ENCODE measurements around the gene ITGB8. TPM values are rescaled to one million over a fixed set of nuclear protein-coding genes. Genes with fewer than 3 reads are reported as not detected.

Gene ITGB8
- total and polyA plus RNA-seq, 4 experiments from 2014 or later = 0.11 to 0.12 TPM; not detected in 2

- Mint-ChIP-seq H3K27ac (no peak overlapping the region), H3K36me3 (no peaks in the 10 kb centered on the region), H3K27me3 (peaks cover 0 to 1% of the 10 kb centered on the region in 2 donors), H3K9me3 (peaks cover 0 to 8% (median 2%) of the 10 kb centered on the region in 8 donors), H3K4me3 (no peak overlapping the region), H3K4me1 (no peaks in the 10 kb centered on the region)
- Histone ChIP-seq H3K4me1 (ENCODE audit: insufficient read depth, low read length) (no peaks in the 10 kb centered on the region), H3K9me3 (ENCODE audit: control insufficient read depth in 1 of 2, low read length in 2 of 2) (no peaks in the 10 kb centered on the region), H3K27ac (ENCODE audit: low read depth, low read length) (no peak overlapping the region), H3K4me3 (ENCODE audit: low read length in 2 of 2) (no peak overlapping the region), H3K36me3 (ENCODE audit: insufficient read depth, low read length) (no peaks in the 10 kb centered on the region), H3K27me3 (ENCODE audit: insufficient read depth, low read length) (no peaks in the 10 kb centered on the region)
- CTCF ChIA-PET (ENCODE audit: partially characterized antibody) = interaction anchor here (1.0 kb wide), 1 partner anchor 26 kb away, joined by 3 read pairs; no protein-coding TSS in a partner anchor
- POLR2A ChIA-PET (ENCODE audit: partially characterized antibody) = no interaction called here
- DNase-seq = no peak
- intact Hi-C loops (cut with micrococcal nuclease) = no loop called here
Observed at GRCh38 chr7:20290505-20291111, 40.1 kb upstream of the ITGB8 start.

- Mint-ChIP-seq H3K27ac (no peak overlapping the region), H3K36me3 (no peaks in the 10 kb centered on the region), H3K27me3 (peaks cover 0 to 1% of the 10 kb centered on the region in 2 donors), H3K4me1 (no peaks in the 10 kb centered on the region), H3K4me3 (no peak overlapping the region), H3K9me3 (peaks cover 0 to 8% (median under 1%) of the 10 kb centered on the region in 8 donors)
- Histone ChIP-seq H3K4me3 (ENCODE audit: low read length in 2 of 2) (no peak overlapping the region), H3K27ac (ENCODE audit: low read depth, low read length) (no peak overlapping the region), H3K36me3 (ENCODE audit: insufficient read depth, low read length) (no peaks in the 10 kb centered on the region), H3K4me1 (ENCODE audit: insufficient read depth, low read length) (no peaks in the 10 kb centered on the region), H3K27me3 (ENCODE audit: insufficient read depth, low read length) (no peaks in the 10 kb centered on the region), H3K9me3 (ENCODE audit: control insufficient read depth in 1 of 2, low read length in 2 of 2) (no peaks in the 10 kb centered on the region)
- intact Hi-C loops (cut with micrococcal nuclease) = no loop called here
- ChIA-PET CTCF (ENCODE audit: partially characterized antibody) (no interaction called here), POLR2A (ENCODE audit: partially characterized antibody) (no interaction called here)
- DNase-seq = no peak
Observed at GRCh38 chr7:20293336-20293735, 37.4 kb upstream of the ITGB8 start.

GRCh38 chr7:20296444-20296843 lies 34.3 kb upstream of the ITGB8 start:
- peaks cover 0 to 1% of the 10 kb centered on the region in 2 donors for H3K27me3 Mint-ChIP-seq
- H3K27ac Mint-ChIP-seq = no peak overlapping the region
- no peaks in the 10 kb centered on the region for H3K4me1 ChIP-seq (ENCODE audit: insufficient read depth, low read length)
- H3K4me3 ChIP-seq (ENCODE audit: low read length in 2 of 2) = no peak overlapping the region
- peaks cover 0 to 5% (median under 1%) of the 10 kb centered on the region in 8 donors for H3K9me3 Mint-ChIP-seq
- ChIA-PET POLR2A (ENCODE audit: partially characterized antibody) (no interaction called here), CTCF (ENCODE audit: partially characterized antibody) (no interaction called here)
- H3K9me3 ChIP-seq (ENCODE audit: control insufficient read depth in 1 of 2, low read length in 2 of 2) = no peaks in the 10 kb centered on the region
- H3K36me3 ChIP-seq (ENCODE audit: insufficient read depth, low read length) = no peaks in the 10 kb centered on the region
- peaks cover 0 to 1% (median 0%) of the 10 kb centered on the region in 4 donors for H3K4me1 Mint-ChIP-seq
- no peak overlapping the region for H3K27ac ChIP-seq (ENCODE audit: low read depth, low read length)
- no peak for DNase-seq
- H3K27me3 ChIP-seq (ENCODE audit: insufficient read depth, low read length) = no peaks in the 10 kb centered on the region
- H3K4me3 Mint-ChIP-seq = no peak overlapping the region
- H3K36me3 Mint-ChIP-seq = no peaks in the 10 kb centered on the region
- intact Hi-C loops (cut with micrococcal nuclease) = no loop called here

- Histone ChIP-seq H3K9me3 (ENCODE audit: control insufficient read depth in 1 of 2, low read length in 2 of 2) (no peaks in the 10 kb centered on the region), H3K27ac (ENCODE audit: low read depth, low read length) (no peak overlapping the region), H3K27me3 (ENCODE audit: insufficient read depth, low read length) (no peaks in the 10 kb centered on the region), H3K4me1 (ENCODE audit: insufficient read depth, low read length) (no peaks in the 10 kb centered on the region), H3K4me3 (ENCODE audit: low read length in 2 of 2) (no peak overlapping the region), H3K36me3 (ENCODE audit: insufficient read depth, low read length) (no peaks in the 10 kb centered on the region)
- H3K4me3 Mint-ChIP-seq = no peak overlapping the region
- CTCF ChIA-PET (ENCODE audit: partially characterized antibody) = no interaction called here
- POLR2A ChIA-PET (ENCODE audit: partially characterized antibody) = no interaction called here
- no peaks in the 10 kb centered on the region for H3K36me3 Mint-ChIP-seq
- peaks cover 0 to 1% of the 10 kb centered on the region in 2 donors for H3K27me3 Mint-ChIP-seq
- peaks cover 0 to 1% (median 0%) of the 10 kb centered on the region in 4 donors for H3K4me1 Mint-ChIP-seq
- peaks cover 0 to 4% (median under 1%) of the 10 kb centered on the region in 8 donors for H3K9me3 Mint-ChIP-seq
- no peak overlapping the region for H3K27ac Mint-ChIP-seq
- no peak for DNase-seq
- intact Hi-C loops (cut with micrococcal nuclease) = no loop called here
Observed at GRCh38 chr7:20296901-20297300, 33.8 kb upstream of the ITGB8 start.

GRCh38 chr7:20298486-20298901 lies 32.2 kb upstream of the ITGB8 start:
- Mint-ChIP-seq H3K9me3 (peaks cover 0 to 4% (median 0%) of the 10 kb centered on the region in 8 donors), H3K27ac (no peak overlapping the region), H3K36me3 (no peaks in the 10 kb centered on the region), H3K4me3 (no peak overlapping the region), H3K4me1 (peaks cover 0 to 1% (median 0%) of the 10 kb centered on the region in 4 donors), H3K27me3 (peaks cover 0 to 1% of the 10 kb centered on the region in 2 donors)
- no peaks in the 10 kb centered on the region for H3K36me3 ChIP-seq (ENCODE audit: insufficient read depth, low read length)
- no peaks in the 10 kb centered on the region for H3K4me1 ChIP-seq (ENCODE audit: insufficient read depth, low read length)
- H3K9me3 ChIP-seq (ENCODE audit: control insufficient read depth in 1 of 2, low read length in 2 of 2) = no peaks in the 10 kb centered on the region
- CTCF ChIA-PET (ENCODE audit: partially characterized antibody) = no interaction called here
- no peak overlapping the region for H3K4me3 ChIP-seq (ENCODE audit: low read length in 2 of 2)
- POLR2A ChIA-PET (ENCODE audit: partially characterized antibody) = no interaction called here
- no peak for DNase-seq
- H3K27ac ChIP-seq (ENCODE audit: low read depth, low read length) = no peak overlapping the region
- no peaks in the 10 kb centered on the region for H3K27me3 ChIP-seq (ENCODE audit: insufficient read depth, low read length)
- intact Hi-C loops (cut with micrococcal nuclease) = no loop called here

GRCh38 chr7:20299145-20299544 lies 31.6 kb upstream of the ITGB8 start:
- Histone ChIP-seq H3K27ac (ENCODE audit: low read depth, low read length) (no peak overlapping the region), H3K4me3 (ENCODE audit: low read length in 2 of 2) (no peak overlapping the region), H3K4me1 (ENCODE audit: insufficient read depth, low read length) (no peaks in the 10 kb centered on the region), H3K27me3 (ENCODE audit: insufficient read depth, low read length) (no peaks in the 10 kb centered on the region), H3K36me3 (ENCODE audit: insufficient read depth, low read length) (no peaks in the 10 kb centered on the region), H3K9me3 (ENCODE audit: control insufficient read depth in 1 of 2, low read length in 2 of 2) (no peaks in the 10 kb centered on the region)
- intact Hi-C loops (cut with micrococcal nuclease) = no loop called here
- ChIA-PET CTCF (ENCODE audit: partially characterized antibody) (no interaction called here), POLR2A (ENCODE audit: partially characterized antibody) (no interaction called here)
- no peak for DNase-seq
- peaks cover 0 to 4% (median 0%) of the 10 kb centered on the region in 8 donors for H3K9me3 Mint-ChIP-seq
- no peak overlapping the region for H3K27ac Mint-ChIP-seq
- H3K27me3 Mint-ChIP-seq = no peaks in the 10 kb centered on the region
- H3K4me3 Mint-ChIP-seq = no peak overlapping the region
- peaks cover 0 to 1% (median 0%) of the 10 kb centered on the region in 4 donors for H3K4me1 Mint-ChIP-seq
- no peaks in the 10 kb centered on the region for H3K36me3 Mint-ChIP-seq

- ChIA-PET POLR2A (ENCODE audit: partially characterized antibody) (no interaction called here), CTCF (ENCODE audit: partially characterized antibody) (no interaction called here)
- Mint-ChIP-seq H3K4me1 (peaks cover 0 to 1% (median 0%) of the 10 kb centered on the region in 4 donors), H3K27me3 (no peaks in the 10 kb centered on the region), H3K27ac (peak overlapping the region in 1 of 7 donors; percentile 10), H3K4me3 (no peak overlapping the region), H3K9me3 (peaks cover 0 to 4% (median 0%) of the 10 kb centered on the region in 8 donors), H3K36me3 (no peaks in the 10 kb centered on the region)
- no peaks in the 10 kb centered on the region for H3K9me3 ChIP-seq (ENCODE audit: control insufficient read depth in 1 of 2, low read length in 2 of 2)
- H3K36me3 ChIP-seq (ENCODE audit: insufficient read depth, low read length) = no peaks in the 10 kb centered on the region
- no peaks in the 10 kb centered on the region for H3K27me3 ChIP-seq (ENCODE audit: insufficient read depth, low read length)
- intact Hi-C loops (cut with micrococcal nuclease) = no loop called here
- H3K27ac ChIP-seq (ENCODE audit: low read depth, low read length) = no peak overlapping the region
- H3K4me1 ChIP-seq (ENCODE audit: insufficient read depth, low read length) = no peaks in the 10 kb centered on the region
- no peak overlapping the region for H3K4me3 ChIP-seq (ENCODE audit: low read length in 2 of 2)
- DNase-seq = no peak
Observed at GRCh38 chr7:20299647-20300312, 30.9 kb upstream of the ITGB8 start.

Data from CD4-positive, alpha-beta memory T cell (primary cell).